HG03196 (cell line): Measurements from ENCODE around the gene PCOLCE2.

Source experiments
- ATAC-seq: cut with Tn5 transposase; IDR thresholded peaks from one replicate; pipeline ENCODE4 v1.9.1; 2021; ENCODE audit not compliant: unreplicated experiment

PCOLCE2 gene

DNA sequence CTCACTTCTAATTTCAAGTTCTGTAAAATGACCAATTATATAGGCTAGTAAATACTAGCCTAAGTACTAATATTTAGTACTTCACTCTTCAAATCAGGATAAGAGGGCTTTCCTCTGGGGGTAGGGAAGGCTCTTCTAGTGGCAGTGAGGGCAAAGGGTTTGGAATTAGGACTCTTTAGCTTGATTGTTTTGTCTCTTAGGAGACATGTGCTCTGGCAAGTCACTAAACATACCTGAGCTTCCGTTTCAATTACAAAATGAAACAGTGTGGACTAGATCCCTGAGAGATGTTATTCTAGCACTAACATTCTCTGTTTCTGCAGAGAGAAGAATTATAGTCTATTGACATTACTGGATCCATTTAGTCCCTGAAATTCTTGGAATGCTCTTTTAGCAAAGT lies 71.5 kb downstream of the PCOLCE2 start:
- no peak for ATAC-seq

DNA sequence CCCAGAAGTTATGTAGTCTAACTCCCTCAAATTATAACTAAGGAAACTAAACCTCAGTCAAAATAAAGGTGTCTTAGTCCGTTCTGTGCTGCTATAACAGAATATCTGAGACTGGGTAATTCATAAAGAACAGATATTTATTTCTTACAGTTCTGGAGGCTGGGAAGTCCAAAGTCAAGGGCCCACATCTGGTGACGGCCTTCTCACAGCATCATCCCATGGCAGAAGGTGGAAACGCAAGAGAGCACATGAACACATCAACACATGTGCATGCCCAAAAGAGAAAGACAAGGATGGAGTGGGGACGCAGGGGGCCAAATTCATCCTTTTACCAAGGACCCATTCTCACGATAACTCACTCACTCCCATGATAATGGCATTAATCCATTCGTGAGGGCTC lies 73.1 kb downstream of the PCOLCE2 start:
- no peak for ATAC-seq

DNA sequence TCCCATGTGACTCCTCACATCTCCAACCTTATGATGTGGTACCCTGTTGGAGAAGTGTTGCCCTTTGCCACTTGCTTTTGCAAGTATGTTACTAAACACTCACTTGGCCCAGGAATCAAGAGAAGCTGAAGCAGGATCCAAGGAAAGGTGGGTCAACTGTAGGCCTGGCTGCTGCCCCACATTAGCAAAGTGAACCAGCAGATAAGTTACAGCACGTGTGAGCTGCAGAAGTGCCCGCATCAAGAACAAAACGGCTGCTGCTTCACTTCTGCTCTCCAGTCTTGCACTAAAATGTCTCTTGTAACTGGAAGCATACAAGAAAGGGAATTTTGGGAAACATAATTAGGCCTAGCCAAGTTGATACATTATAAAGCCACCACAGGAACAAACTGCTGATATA lies 79.6 kb downstream of the PCOLCE2 start:
- no peak for ATAC-seq

DNA sequence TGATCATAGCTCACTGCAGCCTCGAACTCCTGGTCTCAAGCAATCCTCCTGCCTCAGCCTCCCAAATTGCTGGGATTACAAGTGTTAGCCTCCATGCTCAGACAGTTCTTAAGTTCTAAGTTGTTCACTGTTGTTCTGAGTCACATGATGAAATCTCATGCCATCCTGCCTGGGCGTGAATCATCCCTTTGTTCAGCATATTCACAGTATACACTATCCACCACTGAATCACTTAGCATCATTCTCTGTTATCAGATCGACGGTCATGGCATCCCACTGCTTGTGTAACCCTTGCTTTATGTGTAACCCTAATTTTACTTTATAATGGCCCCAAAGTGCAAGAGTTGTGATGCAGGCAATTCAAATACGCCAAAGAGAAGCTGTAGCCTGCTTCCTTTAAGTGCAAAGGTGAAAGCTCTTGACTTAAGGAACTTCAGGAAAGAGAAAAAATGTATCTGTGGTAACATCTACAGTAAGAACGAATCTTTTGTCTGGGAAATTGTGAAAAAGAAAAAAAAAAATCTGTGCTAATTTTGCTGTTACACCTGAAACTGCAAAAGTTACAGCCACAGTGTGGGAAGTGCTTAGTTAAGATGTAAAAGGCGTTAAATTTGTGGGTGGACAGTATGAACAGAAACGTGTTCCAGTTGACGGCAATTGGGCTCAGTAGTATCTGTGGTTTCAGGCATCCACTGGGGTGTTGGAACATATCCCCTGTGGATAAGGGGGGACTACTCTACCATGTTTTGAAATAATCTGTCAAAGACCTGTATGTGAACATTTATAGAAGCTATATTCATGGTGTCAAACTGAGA lies 80.6 kb downstream of the PCOLCE2 start:
- ATAC-seq, result no peak

DNA sequence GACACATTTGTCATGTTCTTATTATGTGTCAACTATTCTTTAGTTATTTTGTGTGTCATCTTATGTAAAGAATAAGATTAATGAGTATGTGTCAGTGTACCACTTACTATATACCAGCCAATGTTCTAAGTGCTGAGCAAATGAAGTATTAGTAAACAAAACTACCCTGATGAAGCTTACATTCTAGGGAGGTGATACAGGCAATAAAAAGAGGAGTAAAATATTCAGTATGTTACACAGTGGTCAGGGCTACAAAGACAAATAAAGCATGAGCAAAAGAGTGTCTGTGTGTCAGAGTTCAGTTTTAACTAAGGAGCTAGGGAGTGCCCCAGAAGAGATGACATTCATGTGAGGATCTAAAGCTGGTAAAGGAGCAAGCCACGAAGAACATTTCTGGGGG lies 86.0 kb downstream of the PCOLCE2 start:
- ATAC-seq, result no peak

DNA sequence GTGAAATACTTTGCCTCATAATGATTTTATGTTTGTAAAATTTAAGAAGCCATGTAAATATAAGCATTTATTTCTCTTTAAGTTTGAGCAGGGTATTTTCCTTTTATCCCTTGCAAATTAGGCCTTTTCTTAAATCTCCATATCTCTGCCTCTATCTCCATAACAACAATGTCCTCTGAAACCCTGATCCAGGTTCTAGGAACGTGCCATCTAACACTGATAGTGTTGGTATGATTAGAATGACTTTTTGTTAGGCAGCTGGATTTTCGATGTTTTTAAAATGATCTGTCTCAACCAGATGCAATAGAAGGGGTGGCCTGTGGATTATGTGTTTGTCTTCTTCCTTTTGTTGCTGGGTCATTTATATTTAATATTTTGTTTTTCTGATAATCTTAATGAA lies 87.1 kb downstream of the PCOLCE2 start:
- no peak for ATAC-seq

DNA sequence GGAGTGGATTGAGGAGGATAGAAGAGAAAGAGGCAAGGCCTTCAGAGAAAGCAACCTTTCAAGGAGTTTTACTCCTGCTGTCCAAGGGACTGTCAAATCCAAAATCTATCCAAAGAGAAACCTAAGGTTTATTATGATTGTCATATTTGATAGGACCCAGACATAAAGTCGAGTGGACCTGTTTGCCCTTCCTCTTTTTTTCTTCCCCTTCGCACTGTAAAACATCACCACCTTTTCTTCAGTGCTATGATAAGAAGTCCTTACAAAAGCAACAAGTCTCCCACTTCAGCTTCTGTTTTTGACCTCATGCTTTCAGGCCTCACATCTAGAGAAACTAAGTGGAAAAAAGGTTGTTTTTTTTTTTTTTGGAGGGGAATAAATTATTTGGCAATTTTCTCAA lies 92.1 kb downstream of the PCOLCE2 start:
- ATAC-seq, result no peak

DNA sequence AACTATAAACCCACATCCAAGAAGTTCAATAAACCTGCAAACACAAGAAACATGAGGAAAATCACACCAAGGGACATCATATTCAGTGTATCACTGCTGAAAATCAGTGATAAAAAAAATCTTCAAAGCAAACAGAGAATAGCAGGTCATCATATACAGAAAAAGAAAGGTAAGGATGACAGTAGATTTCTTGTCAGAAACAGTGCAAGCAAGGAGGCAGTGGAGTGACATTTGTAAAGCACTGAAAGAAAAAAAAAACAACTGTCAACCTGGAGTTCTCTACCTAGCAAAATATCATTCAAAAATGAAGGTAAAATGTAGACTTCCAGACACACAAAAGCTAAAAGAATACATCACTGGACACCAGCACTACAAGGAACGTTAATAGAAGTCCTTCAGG lies 93.6 kb downstream of the PCOLCE2 start:
- no peak for ATAC-seq

DNA sequence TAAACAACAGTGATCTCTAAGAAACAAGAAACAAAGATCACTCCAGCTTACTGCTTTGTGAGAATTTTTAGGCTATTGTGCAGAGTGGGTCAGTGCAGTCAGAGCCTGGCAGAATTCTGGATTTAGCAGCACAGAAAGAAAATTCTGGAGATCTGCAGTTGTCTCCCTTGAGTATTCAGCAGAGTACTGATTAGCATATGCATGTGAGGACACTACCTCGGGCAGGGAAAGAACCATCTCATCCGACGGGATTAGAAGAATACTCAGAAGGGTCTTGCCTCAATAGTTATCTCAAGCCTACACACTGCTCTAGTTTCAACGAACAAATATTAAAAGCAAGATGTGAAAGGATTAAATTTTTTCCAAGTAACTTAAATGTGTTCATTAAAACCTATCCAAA lies 94.4 kb downstream of the PCOLCE2 start:
- no peak for ATAC-seq

DNA sequence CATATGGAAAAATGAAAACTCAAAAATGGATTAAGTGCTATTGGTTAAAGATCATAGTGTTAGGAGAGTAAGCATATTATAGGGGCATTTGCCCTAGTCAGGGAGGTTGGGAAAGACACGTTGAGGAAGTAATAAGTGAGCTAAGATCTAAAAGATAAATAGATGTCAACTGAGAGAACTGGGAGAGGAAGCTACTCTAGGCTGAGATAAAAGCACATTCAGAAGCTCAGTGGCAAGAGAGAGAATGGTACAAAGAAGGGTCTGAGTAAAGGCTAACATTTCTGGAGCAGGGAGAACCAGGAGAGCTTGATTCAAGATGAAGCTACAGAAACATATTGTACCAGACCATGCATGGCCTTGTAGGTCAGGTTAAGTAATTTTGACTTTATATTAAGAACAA lies 101.2 kb downstream of the PCOLCE2 start:
- no peak for ATAC-seq

DNA sequence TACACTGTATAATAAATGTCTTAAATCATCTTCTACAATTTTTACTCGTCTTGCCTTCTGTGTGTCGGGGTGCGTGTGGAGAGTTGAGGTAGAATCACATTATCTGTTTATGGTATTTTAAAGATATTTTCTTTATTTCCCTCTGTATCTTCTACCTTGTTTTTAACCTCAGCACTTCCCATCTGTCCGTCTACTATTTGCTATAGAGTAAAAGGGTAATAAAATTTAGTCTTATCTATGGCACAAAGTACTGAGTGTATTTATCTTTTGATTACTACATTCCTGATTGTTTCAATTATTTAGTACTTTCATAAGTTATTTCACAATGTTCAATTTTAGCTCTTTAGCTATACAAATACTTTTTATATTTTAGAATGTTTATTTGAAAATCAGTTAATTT lies 102.9 kb downstream of the PCOLCE2 start:
- ATAC-seq, result no peak

DNA sequence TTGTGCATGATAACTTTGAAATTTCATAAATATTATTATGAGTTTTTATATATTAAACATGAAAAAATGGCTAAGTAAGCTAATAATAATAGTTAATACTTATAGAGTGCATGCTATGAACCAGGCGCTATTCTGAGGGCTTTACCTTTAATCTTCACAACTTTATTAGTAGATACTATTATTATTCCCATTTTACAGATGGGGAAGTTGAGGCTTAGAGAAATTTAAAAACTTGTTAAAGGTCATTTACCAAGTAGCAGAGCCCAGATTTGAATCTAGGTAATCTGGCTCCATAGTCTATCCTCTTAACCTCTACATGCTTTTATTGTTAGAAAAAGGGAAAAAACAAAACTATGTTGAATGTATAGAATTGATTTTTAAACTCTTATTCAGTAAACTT lies 104.7 kb downstream of the PCOLCE2 start:
- ATAC-seq, result no peak

DNA sequence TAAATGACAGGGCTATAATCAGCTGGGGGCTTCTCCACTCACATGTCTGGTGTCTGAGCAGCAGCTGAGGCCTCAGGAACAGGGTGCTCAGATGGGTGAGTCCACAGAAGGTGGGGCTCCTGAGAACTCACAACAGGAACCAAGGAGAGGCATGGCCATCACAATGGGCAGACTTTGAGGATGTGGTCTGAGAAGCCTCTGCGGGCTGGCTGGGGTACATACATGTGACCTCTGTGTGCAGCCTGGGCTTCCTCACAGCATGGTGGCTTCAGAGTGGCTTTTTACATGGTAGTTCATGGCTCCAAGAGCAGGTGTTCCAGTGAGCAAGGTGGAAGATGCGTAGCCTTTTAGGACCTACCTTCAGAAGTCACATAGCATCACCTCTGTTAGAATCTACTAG lies 106.3 kb downstream of the PCOLCE2 start:
- no peak for ATAC-seq

DNA sequence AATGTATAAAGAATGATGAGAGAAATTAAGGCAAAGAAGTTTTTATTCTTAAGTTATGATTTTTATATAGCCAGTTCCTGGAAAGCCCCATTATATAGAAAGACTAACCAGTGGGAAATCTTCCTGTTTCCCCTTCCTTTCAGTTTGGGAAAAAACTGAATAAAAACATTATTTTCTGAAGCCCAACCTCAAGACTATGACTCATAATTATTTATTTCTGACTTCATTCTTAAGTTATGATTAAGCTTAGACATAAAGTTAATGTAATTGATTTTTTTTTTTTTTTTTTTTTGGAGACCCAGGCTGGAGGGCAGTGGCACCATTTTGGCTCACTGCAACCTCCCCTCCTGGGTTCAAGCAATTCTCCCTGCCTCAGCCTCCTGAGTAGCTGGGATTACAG lies 109.3 kb downstream of the PCOLCE2 start:
- ATAC-seq, result no peak

DNA sequence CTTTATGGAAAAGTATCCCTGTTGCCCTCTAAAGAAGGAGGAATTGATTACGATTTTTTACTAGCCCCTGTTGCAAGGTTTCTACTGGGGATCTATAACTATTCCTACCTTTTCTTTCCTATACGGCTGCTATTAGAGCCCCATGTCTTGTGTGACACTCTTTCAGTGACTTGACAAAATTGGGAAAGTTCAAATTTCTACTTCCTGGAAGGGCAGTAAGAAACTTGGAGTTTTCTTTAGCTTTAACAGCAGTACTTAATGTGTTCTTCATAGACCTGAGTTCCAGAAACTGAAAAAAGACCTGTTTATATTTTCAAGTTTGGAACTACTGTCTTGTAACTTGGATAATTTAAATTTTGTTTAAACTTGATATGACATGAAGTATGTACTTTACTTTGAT lies 110.3 kb downstream of the PCOLCE2 start:
- ATAC-seq, result no peak

DNA sequence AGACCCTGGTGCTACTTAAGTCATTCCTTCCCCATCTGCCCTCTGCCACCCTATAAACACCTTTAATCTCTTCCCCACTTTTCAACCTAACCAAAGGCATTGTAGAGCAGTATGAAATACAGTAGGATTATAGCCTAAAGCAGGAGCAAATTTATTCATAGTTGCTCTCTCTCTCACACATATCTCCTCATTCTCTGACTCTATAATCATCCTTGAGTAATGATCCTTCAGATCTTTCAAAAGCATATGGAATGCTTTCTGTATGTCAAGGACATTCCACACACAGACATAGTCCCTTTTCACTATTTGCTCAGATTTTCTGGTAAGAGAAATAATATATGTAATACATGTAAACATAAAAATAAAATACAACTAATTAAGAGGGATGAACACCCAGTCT lies 111.0 kb downstream of the PCOLCE2 start:
- ATAC-seq, result no peak

DNA sequence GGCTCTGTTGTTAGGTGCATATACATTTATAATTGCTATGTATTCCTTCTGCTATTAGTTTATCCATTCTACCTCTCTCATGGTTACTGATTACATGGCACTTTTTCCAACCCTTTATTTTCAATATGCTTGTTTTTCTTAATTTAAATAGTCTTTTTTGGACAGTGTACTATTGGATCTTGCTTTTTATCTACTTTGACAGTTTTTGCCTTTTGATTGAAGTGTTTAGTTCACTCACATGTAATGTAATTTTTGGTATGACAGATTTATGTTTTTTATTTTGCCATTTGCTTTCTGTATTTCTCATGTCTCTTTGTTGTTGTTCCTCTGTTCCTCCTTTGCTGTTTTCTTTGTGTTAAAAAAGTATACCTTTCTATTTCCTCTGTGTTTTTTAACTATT lies 120.5 kb downstream of the PCOLCE2 start:
- ATAC-seq, result no peak
